Measurements from ENCODE around the gene GPRIN1. TPM values are rescaled to one million over a fixed set of nuclear protein-coding genes. Genes with fewer than 3 reads are reported as not detected.

The GPRIN1 gene
- 1 to 10 TPM in 1 of 3 donors, under 1 TPM in 2; 0.64 to 1.2 (median 0.98) TPM for total RNA-seq

GRCh38 chr5:176609724-176610434, at the start of gene GPRIN1:
Gene GPRIN1 (minus strand): TSS chr5:176610156. CDS start chr5:176599834, 10,322 bp downstream.
- no peak within 1 kb of the TSS for H3K27ac ChIP-seq
- DNase-seq (ENCODE audit: low spot score in 2 of 2) = no peak
- peaks cover 3 to 8% of the 10 kb centered on the region in 2 donors for H3K27me3 ChIP-seq

GRCh38 chr5:176659512-176659839, 49.5 kb upstream of the GPRIN1 start:
- peaks cover 0 to 18% of the 10 kb centered on the region in 2 donors for H3K27me3 ChIP-seq
- H3K36me3 ChIP-seq = no peaks in the 10 kb centered on the region
- no peak overlapping the region for H3K27ac ChIP-seq
- DNase-seq (ENCODE audit: low spot score in 2 of 2) = no peak
- intact Hi-C loops (cut with DNase I; ENCODE audit: low total_unique reads) = no loop called here
- H3K9me3 ChIP-seq = no peaks in the 10 kb centered on the region
- no peaks in the 10 kb centered on the region for H3K4me1 ChIP-seq
- no peak overlapping the region for H3K4me3 ChIP-seq
- no peak for TF ChIP-seq CTCF (IDR thresholded peaks at IDR 0.05)
- no peak for TF ChIP-seq POLR2AphosphoS5 (IDR thresholded peaks at IDR 0.05)
- no peak for TF ChIP-seq POLR2A (IDR thresholded peaks at IDR 0.05)

More at GRCh38 chr5:176609724-176610434, at the start of gene GPRIN1:
- Histone ChIP-seq H3K36me3 (no peaks in the 10 kb centered on the region), H3K4me1 (peaks cover 0 to 4% of the 10 kb centered on the region in 2 donors), H3K9me3 (no peaks in the 10 kb centered on the region), H3K4me3 (peak within 1 kb of the TSS; percentile 47 to 83 (median 62))
- intact Hi-C loops (cut with DNase I; ENCODE audit: low total_unique reads) = no loop called here
- TF ChIP-seq POLR2A (IDR thresholded peaks at IDR 0.05) (no peak), CTCF (IDR thresholded peaks at IDR 0.05) (peak in 1 of 3 donors; percentile 15), POLR2AphosphoS5 (IDR thresholded peaks at IDR 0.05) (no peak)

DNA sequence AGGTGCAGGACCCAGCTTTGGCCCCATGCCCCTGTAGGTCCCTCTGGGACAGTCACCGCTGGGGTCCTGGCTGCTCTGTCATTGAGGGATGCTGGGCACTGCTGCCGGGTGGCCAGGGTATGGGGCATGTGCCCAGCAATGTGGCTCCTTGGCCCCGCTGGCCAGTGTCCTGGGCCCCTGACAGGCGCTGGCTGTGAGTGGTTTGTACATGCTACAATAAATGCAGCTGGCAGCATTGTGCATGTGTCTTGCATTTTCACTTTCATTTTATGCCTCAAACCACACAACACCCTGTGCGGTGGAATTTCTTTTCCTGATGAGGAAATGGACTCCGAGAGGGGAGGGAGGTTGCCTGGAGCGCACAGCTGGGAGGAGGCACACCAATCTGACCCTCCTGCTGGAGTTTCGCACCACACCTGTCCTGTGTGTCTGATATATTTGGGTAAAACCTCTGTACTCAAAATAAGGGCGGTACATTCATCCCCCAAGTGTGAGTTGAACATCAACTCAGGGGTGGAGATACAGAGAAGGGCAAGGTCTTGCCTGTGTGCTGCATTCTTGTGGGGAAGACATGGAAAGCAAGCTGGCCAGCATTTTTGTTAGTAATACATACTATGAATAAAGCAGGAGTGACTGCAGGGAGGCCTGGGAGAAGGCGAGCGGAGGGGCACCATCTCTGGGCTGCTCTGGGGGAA, 49.0 kb upstream of the GPRIN1 start:
- H3K4me3 ChIP-seq = peak overlapping the region in 1 of 3 donors; percentile 28
- H3K27ac ChIP-seq = peak overlapping the region in 1 of 2 donors; percentile 5
- peaks cover 0 to 13% of the 10 kb centered on the region in 2 donors for H3K27me3 ChIP-seq
- no peak for DNase-seq (ENCODE audit: low spot score in 2 of 2)
- no peaks in the 10 kb centered on the region for H3K36me3 ChIP-seq
- intact Hi-C loops (cut with DNase I; ENCODE audit: low total_unique reads) = no loop called here
- H3K9me3 ChIP-seq = no peaks in the 10 kb centered on the region
- TF ChIP-seq CTCF (IDR thresholded peaks at IDR 0.05) (no peak), POLR2AphosphoS5 (IDR thresholded peaks at IDR 0.05) (no peak), POLR2A (IDR thresholded peaks at IDR 0.05) (no peak)
- H3K4me1 ChIP-seq = no peaks in the 10 kb centered on the region

DNA sequence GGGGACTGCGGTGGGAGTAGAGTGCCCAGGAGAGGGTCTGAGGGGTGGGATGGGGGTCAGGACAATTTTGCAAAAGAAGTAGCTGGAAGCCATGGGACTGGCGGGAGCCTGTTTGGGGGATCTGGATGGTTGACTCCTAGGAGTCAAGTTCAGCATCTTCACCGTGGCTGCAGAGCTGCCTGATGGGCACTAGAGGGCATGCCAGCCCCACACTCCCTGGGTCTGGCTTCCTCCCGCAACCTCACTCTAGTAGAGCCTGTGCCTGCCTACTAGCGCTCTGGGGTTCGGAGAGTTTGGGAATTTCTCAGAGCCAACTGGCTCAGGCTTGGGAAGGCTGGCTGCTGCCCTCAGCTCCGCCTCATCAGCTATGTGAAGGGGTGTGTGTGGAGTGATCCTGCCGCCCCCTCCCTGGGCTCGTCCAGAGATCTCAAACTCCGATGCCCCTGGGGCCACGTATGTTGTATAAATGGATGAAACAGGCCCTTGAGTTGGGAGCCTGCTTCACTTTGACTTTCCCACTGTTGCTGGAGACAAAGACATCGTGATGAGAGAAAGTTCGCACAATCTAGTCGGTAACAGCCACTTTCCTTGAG, 48.1 kb upstream of the GPRIN1 start:
- no peaks in the 10 kb centered on the region for H3K4me1 ChIP-seq
- no peaks in the 10 kb centered on the region for H3K9me3 ChIP-seq
- no peak overlapping the region for H3K4me3 ChIP-seq
- TF ChIP-seq CTCF (IDR thresholded peaks at IDR 0.05) = peak in 2 of 3 donors; percentile 61 to 69
- TF ChIP-seq POLR2AphosphoS5 (IDR thresholded peaks at IDR 0.05) = no peak
- TF ChIP-seq POLR2A (IDR thresholded peaks at IDR 0.05) = no peak
- DNase-seq (ENCODE audit: low spot score in 2 of 2) = peak in 1 of 2 donors; percentile 54
- H3K27ac ChIP-seq = no peak overlapping the region
- peaks cover 0 to 8% of the 10 kb centered on the region in 2 donors for H3K27me3 ChIP-seq
- no peaks in the 10 kb centered on the region for H3K36me3 ChIP-seq
- intact Hi-C loops (cut with DNase I; ENCODE audit: low total_unique reads) = no loop called here

Data from breast epithelium (tissue), 4 donors.